NT2/D1 (cell line): ENCODE measurements around the gene TMEM255B.

ENCODE experiments used
- DNase-seq: peaks from one replicate; pipeline ENCODE4 v3.0.0-alpha.2; 2011; ENCODE audit warnings: low read depth, low spot score
- H3K27me3 ChIP-seq: 2 replicates; pipeline ENCODE4 v1.6.0; 2011; ENCODE audit warnings: mild to moderate bottlenecking; ENCODE audit not compliant: insufficient read length, insufficient read depth
- H3K36me3 ChIP-seq: 2 replicates; pipeline ENCODE4 v1.6.1; 2011; ENCODE audit warnings: mild to moderate bottlenecking, low read length, mixed read lengths; ENCODE audit not compliant: insufficient read depth, insufficient read length
- H3K4me1 ChIP-seq: 2 replicates; pipeline ENCODE4 v1.5.1; 2011; ENCODE audit not compliant: insufficient read depth, insufficient read length
- H3K4me3 ChIP-seq: 2 replicates; pipeline ENCODE4 v1.5.1; 2011; ENCODE audit warnings: low read depth; ENCODE audit not compliant: insufficient read length
- H3K9ac ChIP-seq: 2 replicates; pipeline ENCODE4 v1.6.0; 2011; ENCODE audit warnings: low read depth; ENCODE audit not compliant: insufficient read length
- H3K9me3 ChIP-seq: 2 replicates; pipeline ENCODE4 v1.5.1; 2011; ENCODE audit warnings: mild to moderate bottlenecking, low read length; ENCODE audit not compliant: insufficient read depth
- SUZ12 ChIP-seq: IDR thresholded peaks from 2 replicates; pipeline ENCODE4 v1.6.1; 2011; ENCODE audit not compliant: insufficient read length, insufficient read depth; ENCODE audit errors: extremely low read depth
- YY1 ChIP-seq: IDR thresholded peaks from 2 replicates; pipeline ENCODE4 v1.6.1; 2011; ENCODE audit not compliant: insufficient read length, insufficient read depth
- ZNF274 ChIP-seq: IDR thresholded peaks from 2 replicates; pipeline ENCODE4 v1.6.1; 2011; ENCODE audit warnings: mild to moderate bottlenecking, low read depth, low read length

TMEM255B gene

DNA sequence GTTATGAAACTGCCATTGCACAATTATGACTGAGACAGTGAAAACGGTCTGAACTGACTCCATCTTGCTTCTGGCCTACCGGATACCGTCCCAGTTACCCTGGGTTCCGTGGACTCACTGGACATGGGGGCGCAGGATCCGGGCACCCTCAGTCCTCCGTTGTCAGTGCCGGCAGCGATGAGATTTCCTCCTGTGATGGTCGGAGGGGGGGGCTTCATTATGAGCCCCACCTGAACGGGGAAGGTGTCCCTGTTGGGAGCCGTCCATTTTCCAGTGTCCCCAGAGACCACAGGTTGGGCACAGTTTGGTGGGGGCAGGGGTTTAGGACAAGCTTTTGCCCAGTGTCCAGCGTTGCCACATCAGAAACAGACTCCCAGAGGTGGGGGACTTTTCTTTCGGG, 23.4 kb downstream of the TMEM255B start:
- H3K9ac ChIP-seq, result no peak overlapping the region
- DNase-seq, result no peak
- no peak overlapping the region for H3K4me3 ChIP-seq
- peaks cover 17% of the 10 kb centered on the region; the same call in 1 of the 2 replicates for H3K9me3 ChIP-seq
- peaks cover 7% of the 10 kb centered on the region for H3K27me3 ChIP-seq
- TF ChIP-seq SUZ12, result no peak
- TF ChIP-seq YY1, result no peak
- H3K4me1 ChIP-seq, result no peaks in the 10 kb centered on the region
- H3K36me3 ChIP-seq, result no peaks in the 10 kb centered on the region

DNA sequence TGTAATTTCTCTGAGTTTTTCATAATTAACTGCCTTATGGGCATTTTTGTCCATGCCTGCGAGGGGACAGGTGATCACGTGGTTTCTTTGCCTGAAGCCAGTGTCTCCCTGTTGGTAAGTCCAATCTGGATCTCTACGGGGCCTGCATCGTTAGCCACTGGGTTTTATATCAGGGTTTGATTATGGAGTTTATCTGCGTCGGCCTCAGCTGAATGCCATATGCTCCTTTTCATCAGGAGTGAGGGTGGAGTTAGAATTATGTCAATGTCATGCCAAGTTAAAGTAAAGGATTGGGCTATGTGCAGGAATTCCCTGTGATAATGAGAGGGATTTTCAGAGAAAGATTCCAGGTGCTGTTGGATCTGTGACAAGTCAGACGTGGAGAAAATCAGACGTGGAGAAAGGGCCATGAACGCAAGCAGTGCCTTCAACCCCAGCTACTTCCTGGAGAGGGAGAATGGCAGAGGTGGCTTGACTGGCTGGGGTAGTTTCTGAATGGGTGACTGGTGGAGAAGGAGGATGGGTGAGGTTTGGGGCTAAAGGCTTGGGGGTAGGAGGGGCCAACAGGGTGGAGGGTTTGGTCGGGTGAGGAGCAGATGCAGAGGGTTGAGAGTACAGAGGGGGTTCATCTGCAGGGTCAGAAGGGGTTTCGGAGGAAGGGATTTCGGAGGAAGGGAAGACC, 24.3 kb downstream of the TMEM255B start:
- no peak for DNase-seq
- H3K4me3 ChIP-seq, result no peak overlapping the region
- H3K9ac ChIP-seq, result no peak overlapping the region
- H3K36me3 ChIP-seq, result no peaks in the 10 kb centered on the region
- H3K27me3 ChIP-seq, result no peaks in the 10 kb centered on the region
- H3K4me1 ChIP-seq, result no peaks in the 10 kb centered on the region
- TF ChIP-seq ZNF274 (no peak), SUZ12 (no peak), YY1 (no peak)
- peaks cover 17% of the 10 kb centered on the region; the same call in 1 of the 2 replicates for H3K9me3 ChIP-seq

DNA sequence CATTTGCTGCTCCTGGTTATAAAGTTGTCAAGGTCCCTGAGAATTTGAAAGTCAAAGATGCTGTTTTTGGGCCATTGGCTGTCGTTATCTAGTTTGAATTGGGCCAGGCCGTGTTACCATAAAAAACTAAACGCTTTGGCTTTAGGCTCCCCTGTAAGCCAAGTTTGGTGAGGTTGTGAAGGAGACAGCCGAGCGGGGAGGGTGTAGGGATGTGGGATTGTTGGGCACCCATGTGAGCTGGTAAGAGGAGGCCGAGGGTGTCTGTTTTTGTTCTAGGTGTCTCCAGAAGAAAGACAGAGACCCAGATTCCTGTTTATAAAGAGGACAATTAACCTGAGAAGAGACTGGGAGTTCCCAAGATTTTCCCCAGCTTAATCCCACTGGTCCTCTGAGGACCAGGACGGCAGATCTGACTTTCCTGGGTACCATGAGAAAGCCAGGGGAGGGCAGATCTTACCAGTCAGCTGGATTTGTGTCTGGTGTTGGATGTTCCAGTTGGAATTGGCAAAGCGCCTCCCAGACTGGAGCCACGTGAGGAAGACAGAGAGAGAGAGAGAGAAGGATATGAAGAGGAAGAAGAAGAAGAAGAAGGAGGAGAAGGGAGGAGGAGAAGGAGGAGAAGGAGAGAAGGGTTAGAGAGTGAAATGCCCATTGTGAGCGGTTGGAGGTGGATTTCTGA, 25.1 kb downstream of the TMEM255B start:
- Histone ChIP-seq H3K4me1 (no peaks in the 10 kb centered on the region), H3K9ac (no peak overlapping the region), H3K4me3 (no peak overlapping the region), H3K27me3 (no peaks in the 10 kb centered on the region), H3K9me3 (peaks cover 17% of the 10 kb centered on the region; the same call in 1 of the 2 replicates), H3K36me3 (no peaks in the 10 kb centered on the region)
- DNase-seq, result no peak
- no peak for TF ChIP-seq SUZ12

DNA sequence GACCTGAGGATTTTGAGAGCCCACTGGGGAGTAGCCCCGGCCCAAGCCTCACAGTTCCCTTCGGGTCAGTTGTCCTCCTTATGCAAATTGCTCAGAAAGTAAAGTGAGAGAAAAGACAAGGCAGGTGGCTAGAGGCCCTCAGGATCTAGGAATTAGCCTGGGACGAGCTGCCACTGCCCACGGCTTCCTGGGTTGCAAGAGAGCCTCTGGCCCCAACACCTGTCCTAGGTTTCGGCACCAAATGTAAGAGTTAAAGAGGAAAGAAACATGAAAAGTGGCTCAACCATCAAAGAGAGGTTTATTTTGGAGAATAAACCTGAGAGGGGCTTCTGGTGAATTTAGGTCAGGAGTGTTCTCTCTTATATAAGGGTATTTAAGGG, 25.6 kb downstream of the TMEM255B start:
- H3K9me3 ChIP-seq, result peaks cover 17% of the 10 kb centered on the region; the same call in 1 of the 2 replicates
- no peaks in the 10 kb centered on the region for H3K27me3 ChIP-seq
- TF ChIP-seq ZNF274 (no peak), YY1 (no peak), SUZ12 (no peak)
- no peak overlapping the region for H3K4me3 ChIP-seq
- DNase-seq, result no peak
- H3K4me1 ChIP-seq, result no peaks in the 10 kb centered on the region
- no peaks in the 10 kb centered on the region for H3K36me3 ChIP-seq
- no peak overlapping the region for H3K9ac ChIP-seq

DNA sequence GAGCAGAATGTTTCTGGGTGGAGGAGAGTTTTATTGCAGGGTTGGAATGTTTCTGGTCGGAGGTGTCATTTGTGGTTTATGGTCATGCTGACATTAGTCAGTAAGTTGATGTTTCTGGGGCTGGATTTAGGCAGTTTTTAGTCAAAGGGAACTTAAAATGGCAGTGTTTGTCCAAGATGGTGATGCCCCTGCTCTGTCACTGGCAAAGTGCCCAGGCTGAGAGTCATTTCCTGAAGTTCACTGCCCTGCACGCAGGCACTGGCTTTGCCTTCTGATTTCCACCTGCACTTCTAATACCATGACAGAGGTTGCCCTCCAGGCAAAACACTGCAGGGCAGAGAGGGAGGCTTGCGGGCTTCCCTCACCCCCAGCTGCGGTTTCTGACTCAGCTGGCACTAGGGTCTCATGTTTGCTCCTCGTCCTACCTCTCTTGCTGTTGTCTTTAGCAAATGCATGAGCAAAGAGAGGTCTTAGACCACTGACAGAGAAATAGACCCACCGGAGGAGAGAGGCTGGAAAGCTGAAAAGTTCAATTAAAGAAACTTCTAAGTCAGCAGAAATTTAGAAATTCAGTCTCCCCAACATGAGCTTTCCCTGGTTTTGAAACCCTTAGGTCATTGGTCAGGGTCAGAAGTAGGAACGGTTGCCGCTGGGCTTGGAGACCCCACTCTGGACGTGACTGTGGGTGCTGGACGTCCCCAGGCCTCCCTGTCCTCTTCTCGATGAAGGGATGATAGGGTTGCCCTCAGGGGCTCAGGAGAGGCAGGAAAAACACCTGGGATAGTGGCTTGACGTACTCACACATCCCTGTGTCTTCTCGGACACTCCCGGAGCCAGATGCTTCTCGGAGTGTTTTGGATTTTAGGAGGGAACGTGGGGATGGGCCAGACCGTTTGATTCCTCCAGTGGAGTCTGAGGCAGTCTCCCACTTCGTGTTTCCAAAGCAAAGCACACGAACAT, 26.3 kb downstream of the TMEM255B start:
- Histone ChIP-seq H3K36me3 (no peaks in the 10 kb centered on the region), H3K4me3 (no peak overlapping the region), H3K4me1 (no peaks in the 10 kb centered on the region), H3K9ac (no peak overlapping the region), H3K9me3 (peaks cover 17% of the 10 kb centered on the region; the same call in 1 of the 2 replicates), H3K27me3 (no peaks in the 10 kb centered on the region)
- no peak for DNase-seq
- TF ChIP-seq ZNF274 (no peak), YY1 (no peak), SUZ12 (no peak)

DNA sequence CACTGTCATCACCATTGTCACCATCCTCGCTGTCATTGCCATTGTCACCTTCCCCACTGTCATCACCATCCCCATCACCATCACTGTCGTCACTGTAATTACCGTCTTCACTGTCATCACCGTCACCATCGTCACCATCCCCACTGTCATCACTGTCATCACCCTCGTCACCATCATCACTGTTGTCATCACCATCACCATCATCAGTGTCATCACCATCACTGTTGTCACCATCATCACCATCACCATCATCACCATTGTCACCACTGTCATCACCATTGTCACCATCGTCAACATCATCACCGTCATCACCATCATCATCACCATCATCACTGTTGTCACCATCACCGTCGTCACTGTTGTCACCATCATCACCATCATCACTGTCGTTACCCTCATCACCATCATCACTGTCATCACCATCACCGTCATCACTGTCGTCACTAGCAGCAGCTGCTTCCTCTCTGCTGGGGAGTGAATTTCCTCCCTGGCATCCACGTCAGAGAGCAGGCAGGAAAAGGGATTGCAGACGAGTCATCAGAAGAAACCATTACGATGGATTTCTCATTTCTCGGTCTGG, 27.3 kb downstream of the TMEM255B start:
- Histone ChIP-seq H3K27me3 (no peaks in the 10 kb centered on the region), H3K36me3 (no peaks in the 10 kb centered on the region), H3K9ac (no peak overlapping the region), H3K9me3 (peaks cover 17% of the 10 kb centered on the region; the same call in 1 of the 2 replicates), H3K4me3 (no peak overlapping the region), H3K4me1 (no peaks in the 10 kb centered on the region)
- TF ChIP-seq ZNF274, result no peak
- no peak for DNase-seq

DNA sequence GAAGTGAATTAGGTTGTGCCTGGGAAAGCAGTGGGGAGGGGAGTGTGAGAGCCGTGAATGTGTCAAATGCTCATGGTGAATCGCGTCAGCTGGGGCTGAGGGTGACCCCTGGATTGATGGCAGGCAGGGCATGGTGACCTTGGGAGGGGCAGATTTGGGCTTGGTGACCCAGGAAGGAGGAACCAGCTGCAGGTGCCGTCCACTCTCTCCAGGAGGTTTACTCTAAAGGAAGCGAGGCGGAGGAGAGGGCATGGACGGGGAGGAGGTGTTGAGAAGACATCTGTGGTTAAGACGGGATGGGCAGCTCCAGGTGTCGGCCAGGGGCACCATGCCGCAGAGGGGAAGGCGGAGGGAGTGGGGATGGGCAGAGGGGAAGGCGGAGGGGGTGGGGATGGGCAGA, 28.7 kb downstream of the TMEM255B start:
- Histone ChIP-seq H3K9ac (no peak overlapping the region), H3K4me1 (no peaks in the 10 kb centered on the region), H3K9me3 (peaks cover 17% of the 10 kb centered on the region; the same call in 1 of the 2 replicates), H3K27me3 (no peaks in the 10 kb centered on the region), H3K4me3 (no peak overlapping the region), H3K36me3 (no peaks in the 10 kb centered on the region)
- no peak for TF ChIP-seq ZNF274
- TF ChIP-seq SUZ12, result no peak
- no peak for TF ChIP-seq YY1
- no peak for DNase-seq
